ENCODE measurements around the gene FGF22.

Gene FGF22

GRCh38 chr19:681029-682019 is 41.6 kb downstream of the FGF22 start:
- no peak for DNase-seq

DNA sequence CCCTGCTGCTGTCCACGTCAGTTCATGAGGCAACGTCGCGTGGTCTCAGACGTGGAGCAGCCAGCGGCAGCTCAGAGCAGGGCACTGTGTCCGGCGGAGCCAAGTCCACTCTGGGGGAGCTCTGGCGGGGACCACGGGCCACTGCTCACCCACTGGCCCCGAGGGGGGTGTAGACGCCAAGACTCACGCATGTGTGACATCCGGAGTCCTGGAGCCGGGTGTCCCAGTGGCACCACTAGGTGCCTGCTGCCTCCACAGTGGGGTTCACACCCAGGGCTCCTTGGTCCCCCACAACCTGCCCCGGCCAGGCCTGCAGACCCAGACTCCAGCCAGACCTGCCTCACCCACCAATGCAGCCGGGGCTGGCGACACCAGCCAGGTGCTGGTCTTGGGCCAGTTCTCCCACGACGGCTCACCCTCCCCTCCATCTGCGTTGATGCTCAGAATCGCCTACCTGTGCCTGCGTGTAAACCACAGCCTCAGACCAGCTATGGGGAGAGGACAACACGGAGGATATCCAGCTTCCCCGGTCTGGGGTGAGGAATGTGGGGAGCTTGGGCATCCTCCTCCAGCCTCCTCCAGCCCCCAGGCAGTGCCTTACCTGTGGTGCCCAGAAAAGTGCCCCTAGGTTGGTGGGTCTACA is 43.1 kb downstream of the FGF22 start:
- DNase-seq: no peak

GRCh38 chr19:685454-685931 is 45.8 kb downstream of the FGF22 start:
- no peak for DNase-seq

DNA sequence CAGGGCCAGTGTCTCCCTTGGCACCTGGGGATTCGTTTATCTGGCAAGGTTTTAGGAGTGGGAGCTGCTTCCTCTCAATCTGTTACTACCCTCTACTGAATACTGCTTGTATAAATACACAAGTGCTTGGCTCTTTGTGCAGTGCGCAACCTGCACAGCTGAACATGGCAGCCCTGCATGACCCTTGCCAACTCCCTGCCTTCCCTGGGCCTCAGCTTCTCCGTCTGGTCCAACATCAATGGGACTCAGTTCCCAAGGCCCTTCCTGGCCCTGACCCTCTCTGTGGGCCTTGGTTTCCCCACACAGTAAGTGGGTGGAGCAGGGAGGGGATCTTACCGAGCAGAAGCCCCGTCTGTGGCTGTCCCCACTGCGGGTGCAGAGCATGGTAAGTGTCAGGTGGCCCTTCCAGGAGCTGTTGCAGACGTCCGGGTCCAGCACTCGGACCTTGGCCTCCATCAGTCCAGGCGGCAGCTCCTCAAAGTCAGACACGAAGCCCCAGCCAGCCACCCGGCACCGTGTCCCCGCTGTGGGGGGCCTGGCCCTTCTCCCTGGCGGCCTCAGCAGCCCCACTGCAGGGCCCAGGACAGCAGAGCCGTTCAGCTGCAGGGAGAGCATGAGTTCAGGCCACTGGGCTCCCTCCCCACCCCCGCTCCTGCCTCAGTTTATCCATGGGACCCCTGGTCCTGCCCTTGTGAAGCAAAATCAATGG is 47.1 kb downstream of the FGF22 start:
- DNase-seq: no peak

- no peak for DNase-seq
Observed at GRCh38 chr19:687569-688166, 48.0 kb downstream of the FGF22 start.

GRCh38 chr19:688214-688613 is 48.5 kb downstream of the FGF22 start:
- DNase-seq: no peak

DNA sequence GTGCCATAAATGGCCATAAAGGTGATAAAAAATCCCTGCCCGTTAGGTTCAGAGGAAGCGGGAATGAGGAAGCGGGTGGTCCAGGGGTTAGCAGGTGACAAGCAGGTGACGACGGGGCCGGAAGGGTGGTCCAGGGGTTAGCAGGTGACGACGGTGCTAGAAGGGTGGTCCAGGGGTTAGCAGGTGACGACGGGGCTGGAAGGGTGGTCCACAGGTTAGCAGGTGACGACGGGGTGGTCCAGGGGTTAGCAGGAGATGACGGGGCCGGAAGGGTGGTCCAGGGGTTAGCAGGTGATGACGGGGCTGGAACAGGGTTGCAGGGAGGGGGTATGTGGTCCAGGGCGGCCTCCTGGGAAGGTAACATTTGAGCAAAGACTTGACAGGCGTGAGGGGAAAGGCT is 49.3 kb downstream of the FGF22 start:
- no peak for DNase-seq

GRCh38 chr19:690203-690602 is 50.5 kb downstream of the FGF22 start:
- no peak for DNase-seq

Measured in NCI-H226 (cell line).